ENCODE measurements around the gene ZNF362.

- TF ChIP-seq CTCF (conservative IDR thresholded peaks at IDR 0.05; ENCODE audit: low read length) = no peak
- no peak for TF ChIP-seq EZH2phosphoT487 (IDR thresholded peaks at IDR 0.05; ENCODE audit: borderline replicate concordance, low read depth, low read length)
Measured at GRCh38 chr1:33327587-33328325, 71.5 kb downstream of the ZNF362 start.
